H9 (cell line): ENCODE measurements around the gene FNIP2. TPM values are rescaled to one million over a fixed set of nuclear protein-coding genes. Genes with fewer than 3 reads are reported as not detected.

Experiments used
- DNase-seq: peaks from one replicate; pipeline ENCODE4 v3.0.0-alpha.2; 2017
- H2AFZ ChIP-seq: one replicate; pipeline ENCODE4 v1.6.1; 2013; ENCODE audit warnings: mild to moderate bottlenecking, low read length, control low read depth, moderate library complexity
- H2AK5ac ChIP-seq: 2 replicates; pipeline ENCODE4 v1.6.1; 2013; ENCODE audit warnings: low read length, control low read depth, mixed read lengths; ENCODE audit not compliant: insufficient read length
- H2BK120ac ChIP-seq: one replicate; pipeline ENCODE4 v1.6.1; 2013; ENCODE audit warnings: low read depth, mild to moderate bottlenecking, low read length, control low read depth, inconsistent platforms; ENCODE audit not compliant: poor library complexity, severe bottlenecking
- H2BK12ac ChIP-seq: 2 replicates; pipeline ENCODE4 v1.6.1; 2013; ENCODE audit warnings: low read length, control low read depth, mixed read lengths, low read depth; ENCODE audit not compliant: insufficient read length
- H2BK15ac ChIP-seq: 2 replicates; pipeline ENCODE4 v1.6.1; 2013; ENCODE audit warnings: low read depth, low read length, control low read depth
- H2BK20ac ChIP-seq: one replicate; pipeline ENCODE4 v1.6.1; 2013; ENCODE audit warnings: low read depth, mild to moderate bottlenecking, low read length, control low read depth, inconsistent platforms; ENCODE audit not compliant: poor library complexity, severe bottlenecking
- H2BK5ac ChIP-seq: 2 replicates; pipeline ENCODE4 v1.6.1; 2013; ENCODE audit warnings: low read length, control low read depth, mixed read lengths; ENCODE audit not compliant: insufficient read length
- H3K14ac ChIP-seq: 2 replicates; pipeline ENCODE4 v1.6.1; 2013; ENCODE audit warnings: low read length, control low read depth; ENCODE audit not compliant: insufficient read depth
- H3K18ac ChIP-seq: 2 replicates; pipeline ENCODE4 v1.6.1; 2013; ENCODE audit warnings: low read depth, mild to moderate bottlenecking, mixed read lengths, low read length, control low read depth; ENCODE audit not compliant: insufficient read length
- H3K23ac ChIP-seq: 2 replicates; pipeline ENCODE4 v1.6.1; 2013; ENCODE audit warnings: low read length, control low read depth, mixed read lengths, low read depth; ENCODE audit not compliant: insufficient read length
- H3K23me2 ChIP-seq: 2 replicates; pipeline ENCODE4 v1.6.1; 2013; ENCODE audit warnings: low read depth, mild to moderate bottlenecking, mixed read lengths, low read length, control low read depth; ENCODE audit not compliant: insufficient read length, poor library complexity, severe bottlenecking
- H3K27ac ChIP-seq: 2 replicates; pipeline ENCODE4 v1.5.1; 2013; ENCODE audit warnings: low read length, control low read depth, mixed read lengths, low read depth; ENCODE audit not compliant: insufficient read length
- H3K27me3 ChIP-seq: 2 replicates; pipeline ENCODE4 v1.6.1; 2013; ENCODE audit warnings: low read length, control low read depth, inconsistent platforms; ENCODE audit not compliant: insufficient read depth
- H3K4ac ChIP-seq: 2 replicates; pipeline ENCODE4 v1.6.1; 2013; ENCODE audit warnings: low read depth, mild to moderate bottlenecking, control low read depth, inconsistent platforms, low read length, moderate library complexity
- H3K4me1 ChIP-seq: 2 replicates; pipeline ENCODE4 v1.6.1; 2013; ENCODE audit warnings: low read length, control low read depth, inconsistent platforms; ENCODE audit not compliant: insufficient read depth
- H3K4me2 ChIP-seq: 2 replicates; pipeline ENCODE4 v1.6.1; 2013; ENCODE audit warnings: low read length, control low read depth, mixed read lengths; ENCODE audit not compliant: insufficient read length, insufficient read depth
- H3K56ac ChIP-seq: 2 replicates; pipeline ENCODE4 v1.6.1; 2013; ENCODE audit warnings: low read depth, mild to moderate bottlenecking, mixed read lengths, low read length, control low read depth; ENCODE audit not compliant: insufficient read length
- H3K79me1 ChIP-seq: 2 replicates; pipeline ENCODE4 v1.6.1; 2013; ENCODE audit warnings: low read depth, mild to moderate bottlenecking, moderate library complexity, low read length, control low read depth, inconsistent platforms; ENCODE audit not compliant: insufficient read depth, poor library complexity, severe bottlenecking
- H3K79me2 ChIP-seq: 2 replicates; pipeline ENCODE4 v1.6.1; 2013; ENCODE audit warnings: low read length, control low read depth, inconsistent platforms; ENCODE audit not compliant: insufficient read depth
- H3K9ac ChIP-seq: 2 replicates; pipeline ENCODE4 v1.6.1; 2013; ENCODE audit warnings: low read length, control low read depth, mixed read lengths; ENCODE audit not compliant: insufficient read length; ENCODE audit errors: extremely low read depth
- H3K9me3 ChIP-seq: one replicate; pipeline ENCODE4 v1.6.1; 2013; ENCODE audit warnings: low read depth, low read length, inconsistent platforms; ENCODE audit not compliant: control insufficient read depth
- H3T11ph ChIP-seq: one replicate; pipeline ENCODE4 v1.6.1; 2013; ENCODE audit warnings: mild to moderate bottlenecking, low read length, control low read depth, inconsistent platforms
- H4K20me1 ChIP-seq: one replicate; pipeline ENCODE4 v1.6.1; 2013; ENCODE audit not compliant: control insufficient read depth, insufficient read length, insufficient read depth
- H4K5ac ChIP-seq: 2 replicates; pipeline ENCODE4 v1.6.1; 2013; ENCODE audit warnings: low read depth, mild to moderate bottlenecking, mixed read lengths, low read length, control low read depth; ENCODE audit not compliant: insufficient read length
- H4K8ac ChIP-seq: replicated peaks from 2 replicates; pipeline ENCODE4 v1.6.1; 2013; ENCODE audit warnings: low read length, control low read depth, mixed read lengths, low read depth; ENCODE audit not compliant: insufficient read length
- H4K91ac ChIP-seq: 2 replicates; pipeline ENCODE4 v1.6.1; 2013; ENCODE audit warnings: low read depth, mild to moderate bottlenecking, moderate library complexity, mixed read lengths, low read length, control low read depth; ENCODE audit not compliant: insufficient read length
- H3K27ac Mint-ChIP-seq, 3 experiments: 2 replicates in 2 of 3; 3 replicates in 1 of 3; pipeline ENCODE4 v1.8.0; 2020 to 2021; ENCODE audit warnings: mixed read lengths in 3 of 3, mild to moderate bottlenecking in 1 of 3, moderate library complexity in 1 of 3
- H3K27me3 Mint-ChIP-seq: 2 replicates; pipeline ENCODE4 v1.8.0; 2021; ENCODE audit warnings: low read depth, mild to moderate bottlenecking, moderate library complexity, mixed read lengths
- H3K36me3 Mint-ChIP-seq, 3 experiments: 2 replicates in 2 of 3; 3 replicates in 1 of 3; pipeline ENCODE4 v1.8.0; 2020 to 2021; ENCODE audit warnings: low read depth in 3 of 3, mixed read lengths in 3 of 3; ENCODE audit not compliant: insufficient read depth in 1 of 3
- H3K4me1 Mint-ChIP-seq, 2 experiments: 2 replicates each; pipeline ENCODE4 v1.8.0; 2020; ENCODE audit warnings: mixed read lengths in 2 of 2
- H3K4me3 Mint-ChIP-seq, 2 experiments: 2 replicates in 1 of 2; 3 replicates in 1 of 2; pipeline ENCODE4 v1.8.0; 2020 to 2021; ENCODE audit warnings: mild to moderate bottlenecking in 2 of 2, mixed read lengths in 2 of 2, moderate library complexity in 1 of 2
- H3K9me3 Mint-ChIP-seq, 2 experiments: 2 replicates in 1 of 2; 3 replicates in 1 of 2; pipeline ENCODE4 v1.8.0; 2020; ENCODE audit warnings: mild to moderate bottlenecking in 2 of 2, mixed read lengths in 2 of 2, moderate library complexity in 1 of 2
- CTCF ChIP-seq: fragments of 200-600 bp; sonication (generic); conservative IDR thresholded peaks from 3 replicates; pipeline ENCODE4 v1.8.0; 2021; ENCODE audit warnings: antibody characterized with exemption, mild to moderate bottlenecking
- WGBS: extraction: QIAGEN DNeasy Blood & Tissue Kit; methylation state at CpG from one replicate; pipeline ENCODE4 v1.1.7; 2013; ENCODE audit warnings: missing lambda C conversion rate, low lambda C conversion rate, mixed read lengths; ENCODE audit not compliant: insufficient read length; ENCODE audit errors: extremely low coverage; 5-methylcytosine and 5-hydroxymethylcytosine counted together
- total RNA-seq: library from RNA; stranded (reverse); gene quantifications from 2 replicates; pipeline ENCODE4 v1.2.1, GENCODE V29; 2021

The FNIP2 gene
- total RNA-seq, 1 experiment from 2014 or later, result 9.6 TPM

GRCh38 chr4:158847535-158847934 is 78.7 kb downstream of the FNIP2 start:
- H3K4me2 ChIP-seq, result no peak overlapping the region
- no peak overlapping the region for H3K14ac ChIP-seq
- Mint-ChIP-seq H3K4me1 (peaks cover 46 to 56% of the 10 kb centered on the region in 2 experiments), H3K4me3 (no peak overlapping the region), H3K27ac (peak overlapping the region in 2 of 3 experiments; percentile 91 to 100; a peak in 4 of 7 replicates), H3K9me3 (no peaks in the 10 kb centered on the region), H3K27me3 (no peaks in the 10 kb centered on the region), H3K36me3 (peaks cover 0 to 8% (median 3%) of the 10 kb centered on the region in 3 experiments; a peak in 5 of 7 replicates)
- H3K9ac ChIP-seq, result no peak overlapping the region
- H3K4me1 ChIP-seq, result peaks cover 10% of the 10 kb centered on the region; the same call in 1 of the 2 replicates
- H2AK5ac ChIP-seq, result no peak overlapping the region
- no peak overlapping the region for H2BK12ac ChIP-seq
- no peak overlapping the region for H2BK120ac ChIP-seq
- H3K27ac ChIP-seq, result no peak overlapping the region
- WGBS, result no CpG with 5 or more reads among the region's 4 CpGs
- no peak overlapping the region for H4K8ac ChIP-seq
- H3K56ac ChIP-seq, result no peak overlapping the region
- H3K23ac ChIP-seq, result no peak overlapping the region
- no peak overlapping the region for H2BK15ac ChIP-seq
- no peaks in the 10 kb centered on the region for H3K79me2 ChIP-seq
- H2AFZ ChIP-seq, result no peak overlapping the region
- H4K20me1 ChIP-seq, result no peaks in the 10 kb centered on the region
- H3K23me2 ChIP-seq, result no peaks in the 10 kb centered on the region
- no peaks in the 10 kb centered on the region for H3K27me3 ChIP-seq
- H3T11ph ChIP-seq, result no peak overlapping the region
- TF ChIP-seq CTCF, result no peak
- H3K79me1 ChIP-seq, result no peaks in the 10 kb centered on the region
- no peak overlapping the region for H3K18ac ChIP-seq
- no peak for DNase-seq
- H3K9me3 ChIP-seq, result no peaks in the 10 kb centered on the region
- no peak overlapping the region for H2BK5ac ChIP-seq
- H3K4ac ChIP-seq, result no peak overlapping the region
- H4K91ac ChIP-seq, result no peak overlapping the region
- no peak overlapping the region for H2BK20ac ChIP-seq
- H4K5ac ChIP-seq, result no peak overlapping the region
